HG03469 (cell line): ENCODE results near the gene HEATR5A.
"Not testable (repeated sequence)": the region's sequence is repeated elsewhere in the genome, so short reads cannot be mapped to it uniquely, and the experiment has no call there.

Source experiments
- ATAC-seq: cut with Tn5 transposase; IDR thresholded peaks from one replicate; pipeline ENCODE4 v1.9.1; 2021; ENCODE audit warnings: mild to moderate bottlenecking, moderate library complexity, moderate number of reproducible peaks; ENCODE audit not compliant: unreplicated experiment

Gene HEATR5A

GRCh38 chr14:31336646-31337045 lies 83.7 kb downstream of the HEATR5A start:
- ATAC-seq, result no peak

DNA sequence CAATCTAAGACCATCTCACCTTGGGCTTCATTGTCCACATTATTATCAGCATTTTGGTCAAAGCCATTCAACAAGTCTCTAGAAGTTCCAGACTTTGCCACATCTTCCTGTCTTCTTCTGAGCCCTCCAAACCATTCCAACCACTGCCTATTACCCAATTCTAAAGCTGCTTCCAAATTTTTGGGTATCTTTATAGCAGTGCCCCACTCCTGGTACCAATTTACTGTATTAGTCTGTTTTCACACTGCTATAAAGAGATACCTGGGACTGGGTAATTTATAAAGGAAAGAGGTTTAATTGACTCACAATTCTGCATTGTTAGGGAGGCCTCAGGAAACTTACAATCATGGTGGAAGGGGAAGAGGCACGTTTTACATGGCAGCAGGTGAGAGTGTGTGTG lies 89.0 kb downstream of the HEATR5A start:
- not testable (repeated sequence) for ATAC-seq

DNA sequence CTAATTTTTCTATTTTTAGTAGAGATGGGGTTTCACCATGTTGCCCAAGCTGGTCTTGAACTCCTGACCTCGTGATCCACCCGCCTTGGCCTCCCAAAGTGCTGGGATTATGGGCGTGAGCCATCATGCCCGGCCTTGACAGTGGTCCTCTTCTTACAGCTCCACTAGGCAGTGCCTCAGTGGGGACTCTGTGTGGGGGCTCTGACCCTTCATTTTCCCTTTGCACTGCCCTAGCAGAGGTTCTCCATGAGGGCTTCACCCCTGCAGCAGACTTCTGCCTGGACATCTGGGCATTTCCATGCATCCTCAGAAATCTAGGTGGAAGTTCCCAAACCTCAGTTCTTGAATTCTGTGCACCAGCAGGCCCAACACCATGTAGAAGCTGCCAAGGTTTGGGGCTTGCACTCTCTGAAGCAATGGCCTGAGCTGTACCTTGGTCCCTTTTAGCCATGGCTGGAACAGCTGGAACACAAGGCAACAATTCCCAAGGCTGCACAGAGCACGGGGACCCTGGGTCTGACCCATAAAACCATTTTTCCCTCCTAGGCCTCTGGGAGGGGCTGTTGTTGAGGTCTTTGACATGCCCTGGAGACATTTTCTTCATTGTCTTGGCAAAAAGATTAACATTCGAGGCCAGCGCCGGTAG lies 90.4 kb downstream of the HEATR5A start:
- ATAC-seq, result not testable (repeated sequence)

DNA sequence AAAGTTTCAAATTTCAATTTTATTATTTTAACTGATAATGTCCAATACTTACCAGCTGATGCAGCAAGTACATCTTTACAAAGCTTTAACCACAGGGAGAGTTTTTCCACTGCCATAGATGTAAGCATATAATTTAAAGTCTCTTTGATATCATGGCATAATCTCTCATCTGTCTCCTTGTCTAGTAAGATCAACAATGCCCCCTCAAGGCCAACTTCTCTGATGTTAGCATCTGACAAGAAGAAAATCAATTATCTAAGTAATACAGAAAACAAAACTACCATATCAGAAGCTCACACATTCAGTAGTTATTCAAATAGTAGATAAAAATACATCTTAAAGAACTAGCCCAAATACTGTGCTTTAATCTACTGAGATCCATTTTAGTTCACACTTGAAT lies 94.2 kb downstream of the HEATR5A start:
- ATAC-seq, result no peak

DNA sequence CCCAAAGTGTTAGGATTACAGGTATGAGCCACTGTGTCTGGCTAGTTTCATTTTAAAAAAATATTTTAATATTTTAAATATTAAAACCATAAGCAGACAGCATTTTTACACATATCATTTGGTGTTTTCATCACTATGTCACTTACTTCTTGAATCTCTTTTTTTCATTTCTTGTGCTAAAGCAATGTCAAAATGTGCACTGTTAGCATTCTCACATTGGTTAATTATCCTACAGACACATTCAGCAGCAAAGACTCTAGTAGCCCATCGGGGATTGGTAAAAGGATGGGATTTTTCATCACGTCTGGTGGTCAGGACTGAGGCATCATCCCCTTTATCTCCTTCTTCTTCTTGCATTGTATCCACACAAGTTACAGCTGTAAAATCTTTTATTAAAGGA lies 96.9 kb downstream of the HEATR5A start:
- ATAC-seq, result no peak

GRCh38 chr14:31320922-31321766 lies 99.2 kb downstream of the HEATR5A start:
- ATAC-seq, result no peak

- ATAC-seq, result no peak
Observed at GRCh38 chr14:31320216-31320615, 100.1 kb downstream of the HEATR5A start.

DNA sequence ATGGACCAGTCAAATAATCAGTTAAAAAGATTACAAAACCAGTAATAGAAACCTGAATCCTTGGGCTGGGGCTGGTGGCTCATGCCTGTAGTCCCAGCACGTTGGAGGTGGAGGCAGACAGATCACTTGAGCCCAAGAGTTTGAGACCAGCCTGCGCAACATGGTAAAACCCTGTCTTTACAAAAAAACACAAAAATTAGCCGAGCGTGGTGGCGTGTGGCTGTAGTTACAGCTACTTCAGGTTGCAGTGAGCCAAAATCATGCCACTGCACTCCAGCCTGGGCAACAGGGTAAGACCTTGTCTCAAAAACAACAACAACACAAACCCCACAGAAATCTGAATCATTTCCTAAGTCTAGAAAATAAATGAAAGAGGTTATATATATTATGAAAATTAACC lies 100.6 kb downstream of the HEATR5A start:
- ATAC-seq, result no peak

GRCh38 chr14:31312934-31313333 lies 107.4 kb downstream of the HEATR5A start:
- ATAC-seq, result no peak

- not testable (repeated sequence) for ATAC-seq
Observed at GRCh38 chr14:31312370-31312769, 108.0 kb downstream of the HEATR5A start.

DNA sequence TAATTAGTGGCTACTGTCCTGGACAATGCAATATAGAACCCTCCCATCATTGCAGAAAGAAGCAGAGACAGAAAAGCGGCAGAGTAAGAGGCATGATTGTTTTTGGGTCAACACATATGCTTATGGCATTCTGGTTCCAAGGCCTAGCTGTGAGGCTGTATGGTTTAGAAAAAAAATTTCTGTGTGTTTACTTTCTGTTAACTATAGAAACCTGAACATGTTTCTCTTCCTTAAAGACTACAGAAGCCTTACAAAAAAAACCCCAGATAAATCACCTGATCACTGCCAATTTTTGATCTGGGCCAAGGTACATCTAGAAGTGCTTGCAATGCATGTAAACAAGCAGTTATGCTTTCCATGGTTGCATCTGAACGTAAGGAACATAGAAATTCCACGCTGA lies 112.7 kb downstream of the HEATR5A start:
- no peak for ATAC-seq

DNA sequence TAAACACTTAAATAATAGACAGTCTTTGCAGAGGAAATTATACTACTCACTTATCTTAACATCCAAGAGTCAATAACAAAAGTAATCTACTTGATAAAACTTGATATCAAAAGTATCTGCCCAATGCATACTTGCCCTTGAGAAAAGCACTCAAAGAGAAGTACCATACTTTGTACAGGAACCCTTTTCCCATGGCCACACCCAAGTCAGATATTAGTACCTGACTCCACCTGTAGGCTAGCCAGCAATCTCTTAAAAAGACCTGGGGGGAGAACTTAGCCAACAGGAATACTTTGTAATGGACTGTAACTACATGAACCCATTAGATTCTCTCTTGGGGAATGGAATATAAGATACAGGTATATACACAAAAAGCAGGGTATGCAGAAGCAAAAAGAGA lies 113.2 kb downstream of the HEATR5A start:
- no peak for ATAC-seq

GRCh38 chr14:31303654-31304053 lies 116.7 kb downstream of the HEATR5A start:
- ATAC-seq, result no peak

DNA sequence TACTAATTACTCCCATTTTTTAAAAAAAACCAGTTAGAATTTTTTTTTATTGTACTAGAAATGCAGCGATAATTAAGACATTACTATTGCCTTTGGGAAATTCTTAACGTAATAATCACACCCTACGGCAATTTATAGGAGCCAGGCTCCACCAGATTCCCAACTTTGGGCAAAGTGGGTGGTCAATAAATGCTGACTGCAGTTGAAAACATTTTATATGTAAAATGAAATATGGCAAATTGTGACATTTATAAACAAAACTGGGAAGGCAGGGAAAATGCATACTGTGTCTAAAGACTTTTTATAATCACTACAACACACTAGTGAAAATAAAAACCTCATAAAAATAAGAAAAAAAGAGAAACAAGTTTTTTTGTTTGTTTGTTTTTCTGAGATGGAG lies 119.5 kb downstream of the HEATR5A start:
- no peak for ATAC-seq

GRCh38 chr14:31300296-31300695 lies 120.1 kb downstream of the HEATR5A start:
- ATAC-seq, result no peak

DNA sequence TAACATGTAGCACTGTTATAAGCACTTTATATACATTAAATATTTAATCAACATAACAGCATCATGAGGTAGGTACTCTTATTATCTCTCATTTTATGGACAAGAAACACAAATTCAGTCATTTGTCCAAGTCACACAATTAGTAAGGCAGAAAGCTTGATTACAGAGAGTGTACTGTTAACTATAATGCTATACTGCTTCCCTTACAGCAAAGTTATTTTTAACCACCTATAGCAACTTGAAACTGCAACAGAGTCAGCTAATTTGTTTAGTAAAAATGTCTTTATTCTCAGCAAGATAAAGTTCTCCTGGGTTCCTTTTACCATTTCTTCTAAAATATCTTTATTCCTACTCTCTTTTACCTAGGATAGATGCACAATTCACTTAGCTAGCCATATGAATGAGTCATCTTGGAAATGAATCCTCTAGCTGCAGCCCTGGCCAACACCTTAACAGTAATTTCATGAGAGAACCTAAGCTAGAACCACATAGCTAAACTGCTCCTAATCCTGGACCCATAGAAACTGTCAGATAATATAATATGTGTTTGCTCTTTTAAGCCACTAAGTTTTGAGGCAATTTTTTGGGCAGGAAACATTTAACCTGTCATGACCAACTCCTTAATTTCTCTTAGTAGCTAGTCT lies 122.5 kb downstream of the HEATR5A start:
- ATAC-seq, result peak; percentile 74

DNA sequence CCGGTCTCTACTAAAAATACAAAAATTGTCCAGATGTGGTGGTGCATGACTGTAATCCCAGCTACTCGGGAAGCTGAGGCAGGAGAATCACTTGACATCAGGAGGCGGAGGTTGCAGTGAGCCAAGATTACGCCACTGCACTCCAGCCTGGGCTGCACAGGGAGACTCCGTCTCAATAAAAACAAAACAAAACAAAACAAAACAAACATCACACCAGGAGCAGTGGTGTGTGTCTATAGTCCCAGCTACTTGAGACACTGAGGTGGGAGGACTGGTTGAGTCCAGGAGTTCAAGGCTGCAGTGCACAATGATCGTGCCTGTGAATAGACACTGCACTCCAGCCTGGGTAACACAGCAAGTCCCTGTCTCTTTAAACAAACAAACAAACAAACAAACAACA lies 123.2 kb downstream of the HEATR5A start:
- ATAC-seq, result no peak

DNA sequence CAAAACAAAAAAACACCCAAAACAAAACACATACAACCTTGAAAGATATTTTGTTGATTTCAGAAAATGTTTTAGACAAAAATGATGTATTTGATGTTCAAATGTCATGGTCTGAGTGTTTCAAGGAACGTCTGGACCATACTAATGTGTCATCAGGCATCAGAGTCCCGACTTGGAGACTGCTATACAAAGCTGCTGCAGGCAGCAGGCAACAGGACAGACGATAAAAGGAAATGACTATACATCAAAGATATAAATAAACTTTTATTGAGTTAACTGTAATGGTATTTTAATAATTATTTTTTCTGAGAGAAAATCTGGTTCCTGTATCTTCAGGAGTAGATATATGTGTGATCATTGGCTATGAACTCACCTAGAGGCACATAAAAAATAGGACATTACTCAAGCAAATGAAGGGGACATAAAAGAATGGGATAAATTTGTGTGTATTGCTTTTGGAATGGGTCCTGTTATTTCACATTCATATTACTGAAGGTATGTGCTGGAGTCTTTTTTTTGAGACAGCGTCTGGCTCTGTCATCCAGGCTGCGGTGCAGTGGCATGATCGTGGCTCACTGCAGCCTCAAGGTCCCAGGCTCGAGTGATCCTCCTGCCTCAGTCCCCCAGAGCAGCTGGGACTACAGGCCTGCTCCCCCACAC lies 125.5 kb downstream of the HEATR5A start:
- no peak for ATAC-seq

GRCh38 chr14:31292937-31293616 lies 127.3 kb downstream of the HEATR5A start:
- no peak for ATAC-seq

- ATAC-seq, result no peak
Observed at GRCh38 chr14:31291210-31291609, 129.1 kb downstream of the HEATR5A start.
